ENCODE results near the gene ZDHHC23. TPM values are rescaled to one million over a fixed set of nuclear protein-coding genes. Genes with fewer than 3 reads are reported as not detected.
A peak's percentile ranks its signal among the peaks of the same experiment; 100 is the strongest.

ZDHHC23 gene
- total and polyA plus RNA-seq, 2 of the 4 experiments (the other 2 are of a cell fraction): 0.50 to 0.90 TPM

GRCh38 chr3:113946831-113947230 lies 982 bp upstream of the ZDHHC23 start:
- Histone ChIP-seq H3K9me3 (ENCODE audit: control insufficient read depth, insufficient read depth, low read length) (no peaks in the 10 kb centered on the region), H2BK120ac (ENCODE audit: low read depth, low read length) (no peak overlapping the region), H3K4me2 (ENCODE audit: low read depth, low read length) (no peak overlapping the region), H2BK15ac (ENCODE audit: low read depth, low read length) (no peak overlapping the region), H4K5ac (ENCODE audit: low read depth, low read length) (no peak overlapping the region), H4K91ac (ENCODE audit: insufficient read depth, low read depth, low read length) (no peak overlapping the region), H3K79me1 (ENCODE audit: low read depth in 1 of 2, low read length in 2 of 2) (no peaks in the 10 kb centered on the region), H3K4me3 (ENCODE audit: insufficient read depth, low read depth, low read length) (no peak overlapping the region), H2BK5ac (ENCODE audit: low read depth, low read length, poor library complexity, severe bottlenecking) (no peak overlapping the region), H4K8ac (ENCODE audit: low read depth in 2 of 2, low read length in 2 of 2) (0 out of 4 replicates have a peak overlapping the region, but pooled peaks of 1 of the 2 experiments have one; percentile 58), H3K9ac (ENCODE audit: low read depth, low read length) (no peak overlapping the region), H3K27me3 (ENCODE audit: control insufficient read depth, insufficient read depth, low read length) (peaks cover 18% of the 10 kb centered on the region), H4K20me1 (ENCODE audit: insufficient read depth, low read length) (no peaks in the 10 kb centered on the region), H3K56ac (ENCODE audit: extremely low read depth, insufficient read depth, low read length) (no peak overlapping the region), H3K36me3 (ENCODE audit: control insufficient read depth, insufficient read depth, low read length) (no peaks in the 10 kb centered on the region), H3K23ac (ENCODE audit: low read depth, low read length) (no peak overlapping the region), H3K14ac (replicated peaks; ENCODE audit: low read depth, low read length) (no peak overlapping the region), H3K9me1 (ENCODE audit: insufficient read depth, low read length) (no peaks in the 10 kb centered on the region), H3K4ac (ENCODE audit: low read depth, low read length) (no peak overlapping the region), H3K18ac (ENCODE audit: low read depth, low read length) (no peak overlapping the region), H2AK9ac (replicated peaks; ENCODE audit: low read depth, low read length, poor library complexity) (no peak overlapping the region), H2AK5ac (ENCODE audit: low read depth, low read length) (no peak overlapping the region), H3K4me1 (ENCODE audit: control insufficient read depth, insufficient read depth, low read length) (no peaks in the 10 kb centered on the region; the same call in 1 of the 2 replicates), H3K27ac (ENCODE audit: insufficient read depth, low read length) (no peak overlapping the region), H2AFZ (replicated peaks; ENCODE audit: low read length, poor library complexity) (no peak overlapping the region), H2BK20ac (ENCODE audit: low read depth, low read length) (no peak overlapping the region)
- 60% methylated on average over 1 of the region's 7 CpGs; no CpG with 5 or more reads in 1 of the 2 experiments for WGBS, 2 experiments (ENCODE audit: extremely low coverage in 2 of 2, insufficient read length in 1 of 2)
- DNase-seq (no peak), ATAC-seq (ENCODE audit: low read depth) (no peak)
- no peak for TF ChIP-seq MAFK (IDR thresholded peaks at IDR 0.05; ENCODE audit: low read depth, low read length)
- no peak for TF ChIP-seq BHLHE40 (IDR thresholded peaks at IDR 0.05; ENCODE audit: low read depth, low read length)
- TF ChIP-seq ELK1 (IDR thresholded peaks at IDR 0.05; ENCODE audit: borderline replicate concordance, low read depth, low read length): no peak
- POLR2A ChIA-PET (ENCODE audit: unreplicated experiment): no interaction called here
- dilution Hi-C loops (cut with HindIII; ENCODE audit: low sequenced_read_pairs, unreplicated experiment) (no loop called here), intact Hi-C loops (cut with micrococcal nuclease) (no loop called here), in situ Hi-C loops (cut with MboI; ENCODE audit: low sequenced_read_pairs) (no loop called here)
- BruUV-seq (replicated peaks): no TSS peak
- CTCF ChIA-PET: no interaction called here

Data from IMR-90 (cell line).